Dedifferentiated amniotic fluid mesenchymal stem cell (primary cell): ENCODE results near the gene PLEKHG5.

ENCODE experiments used
- DNase-seq: peaks from one replicate; pipeline ENCODE4 v3.0.0-alpha.2; 2016; ENCODE audit errors: extremely low spot score

The PLEKHG5 gene

DNA sequence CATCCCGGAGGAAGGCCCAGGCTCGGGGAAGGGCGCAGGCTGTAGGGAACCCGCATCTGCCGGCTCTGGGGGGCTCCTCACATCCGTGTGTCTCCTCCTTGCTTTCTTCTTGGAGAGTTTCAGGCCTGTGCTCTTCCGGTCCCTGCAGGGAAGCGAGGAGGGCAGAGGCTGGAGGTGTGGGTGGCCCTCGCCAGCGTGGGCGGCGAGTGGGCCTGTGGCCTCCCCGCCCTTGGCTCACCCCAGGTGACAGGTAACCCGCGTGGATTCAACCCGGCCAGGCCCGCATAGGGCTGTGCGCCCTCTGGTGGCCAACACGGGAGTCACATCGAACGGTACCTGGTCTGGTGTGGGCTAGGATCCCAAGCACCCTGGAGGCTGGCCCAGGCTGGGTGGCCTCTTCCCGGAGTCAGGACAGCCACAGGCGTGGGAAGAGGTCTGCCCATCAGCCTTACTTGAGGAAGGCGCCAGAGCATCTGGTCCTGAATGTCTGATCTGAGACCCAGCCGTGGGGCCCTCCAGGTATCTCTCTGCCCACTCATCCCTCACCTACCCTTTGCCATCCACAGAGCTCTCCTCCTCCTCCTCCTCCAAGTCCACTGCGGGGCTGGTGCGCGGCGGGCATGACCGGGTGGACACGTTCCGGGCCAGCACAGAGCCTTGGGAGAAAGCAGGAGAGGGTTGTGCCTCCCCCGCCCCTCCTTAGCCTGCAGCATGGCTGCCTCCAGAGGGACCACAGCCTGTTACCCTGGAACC lies 15.9 kb downstream of the PLEKHG5 start:
- no peak for DNase-seq

DNA sequence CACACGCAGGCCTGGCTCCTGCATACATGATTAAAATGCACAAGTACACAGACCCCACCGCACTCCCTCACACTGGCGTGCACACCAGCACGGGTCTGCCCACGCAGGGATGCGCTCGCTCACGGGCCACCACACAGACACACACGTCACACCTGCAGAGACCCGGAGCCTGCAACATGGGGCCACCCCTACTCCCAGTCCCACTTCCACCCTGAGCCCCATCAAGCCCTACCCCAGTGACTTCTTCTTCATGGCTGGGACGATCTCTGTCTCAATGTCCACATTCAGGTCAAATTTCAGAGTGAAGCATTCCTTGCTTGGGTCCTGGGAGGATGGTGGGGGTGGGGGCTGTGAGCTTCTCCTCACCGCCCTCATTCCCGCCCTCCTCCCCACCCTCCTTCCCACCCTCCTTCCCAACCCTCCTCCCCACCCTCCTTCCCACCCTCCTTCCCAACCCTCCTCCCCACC lies 16.6 kb downstream of the PLEKHG5 start:
- DNase-seq, result no peak

DNA sequence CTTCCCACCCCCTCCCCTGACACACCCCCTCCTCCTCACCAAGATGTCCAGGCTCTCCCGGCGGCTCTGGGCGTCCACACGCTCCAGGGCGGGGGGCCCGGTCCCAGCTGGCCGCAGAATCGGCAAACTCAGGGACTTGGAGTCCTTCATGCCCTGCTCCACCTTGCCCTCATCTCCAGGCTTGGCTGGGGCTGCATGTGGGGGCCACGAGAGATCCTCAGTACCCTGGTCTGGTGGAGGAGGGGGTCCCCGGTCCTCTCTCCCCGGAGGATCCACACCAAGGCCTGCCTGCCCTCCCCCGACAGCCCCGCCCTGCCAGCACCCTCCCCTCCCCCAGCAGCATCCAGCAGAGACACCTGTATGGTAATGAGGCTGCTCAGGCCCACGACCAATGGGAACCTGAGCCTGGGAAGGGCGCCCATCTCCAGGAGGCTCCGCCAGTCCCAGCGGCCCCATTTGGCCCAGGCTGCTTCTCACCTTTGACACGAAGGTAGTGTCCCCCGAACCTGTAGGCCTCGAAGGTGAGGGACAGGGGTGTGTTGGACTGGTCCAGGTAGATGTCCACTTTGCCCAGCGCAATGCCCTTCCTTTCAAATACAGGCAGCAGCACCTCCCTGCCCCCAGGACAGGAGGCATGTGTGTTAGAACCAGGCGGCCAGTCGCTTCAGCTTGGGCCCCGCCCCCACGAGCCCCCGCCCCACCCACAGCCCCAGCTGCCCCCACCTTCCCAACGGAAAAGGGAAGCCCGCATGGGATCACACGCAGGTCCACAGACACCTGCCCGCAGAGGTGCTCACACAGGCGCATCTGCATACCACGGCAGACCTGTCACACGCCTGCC lies 17.3 kb downstream of the PLEKHG5 start:
- no peak for DNase-seq

DNA sequence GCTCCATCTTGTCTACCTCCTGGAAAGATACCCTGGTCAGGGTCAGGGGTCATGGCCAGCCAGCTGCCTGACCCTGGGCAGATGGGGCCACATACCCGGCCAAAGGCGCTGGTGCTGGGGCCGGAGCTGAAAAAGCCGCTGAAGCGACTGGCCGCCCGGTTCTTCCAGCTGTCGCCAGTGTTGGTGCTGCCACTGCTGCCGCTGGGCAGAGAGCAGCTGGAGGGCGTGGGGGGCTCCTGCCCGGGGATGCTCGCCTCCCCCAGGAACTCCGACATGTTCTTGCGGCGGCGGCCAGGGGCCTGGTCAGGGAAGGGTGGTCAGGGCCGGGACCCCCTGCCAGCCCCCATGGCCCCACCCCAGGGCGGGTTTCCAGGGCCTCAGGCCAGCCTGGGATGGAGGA lies 18.3 kb downstream of the PLEKHG5 start:
- DNase-seq, result no peak

DNA sequence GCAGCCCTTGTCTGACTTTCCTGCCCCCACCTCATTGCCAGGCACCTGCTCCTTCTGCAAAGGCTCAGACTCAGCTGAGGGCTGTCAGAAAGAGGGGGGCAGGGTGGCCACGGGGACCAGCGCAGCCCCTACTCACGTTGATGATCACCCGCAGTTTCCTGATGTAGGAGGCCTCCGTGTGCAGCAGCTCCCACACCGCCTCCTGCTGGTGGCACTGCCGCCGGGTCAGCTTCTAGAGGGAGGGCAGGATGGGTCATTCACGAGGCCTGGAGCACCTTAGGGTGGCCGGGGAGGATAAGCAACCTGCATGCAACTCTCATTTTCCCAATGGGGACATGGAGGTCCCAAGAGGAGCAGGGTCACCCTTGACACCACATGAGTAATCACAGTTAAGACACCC lies 19.1 kb downstream of the PLEKHG5 start:
- no peak for DNase-seq

DNA sequence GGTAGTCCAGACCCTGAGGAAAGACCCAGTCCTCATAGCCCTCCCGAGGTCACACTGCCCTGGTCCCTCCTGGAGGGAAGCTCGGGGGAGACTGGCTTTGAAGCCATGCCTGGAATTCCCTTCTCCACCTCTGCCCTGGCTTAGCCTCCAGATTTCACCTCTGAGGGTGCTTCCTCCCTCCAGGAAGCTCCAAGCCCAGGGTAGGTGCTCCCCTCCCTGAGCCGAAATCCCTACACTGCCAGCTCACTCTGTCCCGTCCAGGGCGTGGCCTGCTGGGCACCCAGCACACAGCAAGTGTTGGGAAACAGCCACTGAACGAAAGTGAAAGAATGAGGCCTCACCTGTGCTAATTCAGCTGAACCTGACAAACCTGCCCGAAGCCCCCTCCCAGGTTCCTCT lies 19.5 kb downstream of the PLEKHG5 start:
- DNase-seq, result no peak

DNA sequence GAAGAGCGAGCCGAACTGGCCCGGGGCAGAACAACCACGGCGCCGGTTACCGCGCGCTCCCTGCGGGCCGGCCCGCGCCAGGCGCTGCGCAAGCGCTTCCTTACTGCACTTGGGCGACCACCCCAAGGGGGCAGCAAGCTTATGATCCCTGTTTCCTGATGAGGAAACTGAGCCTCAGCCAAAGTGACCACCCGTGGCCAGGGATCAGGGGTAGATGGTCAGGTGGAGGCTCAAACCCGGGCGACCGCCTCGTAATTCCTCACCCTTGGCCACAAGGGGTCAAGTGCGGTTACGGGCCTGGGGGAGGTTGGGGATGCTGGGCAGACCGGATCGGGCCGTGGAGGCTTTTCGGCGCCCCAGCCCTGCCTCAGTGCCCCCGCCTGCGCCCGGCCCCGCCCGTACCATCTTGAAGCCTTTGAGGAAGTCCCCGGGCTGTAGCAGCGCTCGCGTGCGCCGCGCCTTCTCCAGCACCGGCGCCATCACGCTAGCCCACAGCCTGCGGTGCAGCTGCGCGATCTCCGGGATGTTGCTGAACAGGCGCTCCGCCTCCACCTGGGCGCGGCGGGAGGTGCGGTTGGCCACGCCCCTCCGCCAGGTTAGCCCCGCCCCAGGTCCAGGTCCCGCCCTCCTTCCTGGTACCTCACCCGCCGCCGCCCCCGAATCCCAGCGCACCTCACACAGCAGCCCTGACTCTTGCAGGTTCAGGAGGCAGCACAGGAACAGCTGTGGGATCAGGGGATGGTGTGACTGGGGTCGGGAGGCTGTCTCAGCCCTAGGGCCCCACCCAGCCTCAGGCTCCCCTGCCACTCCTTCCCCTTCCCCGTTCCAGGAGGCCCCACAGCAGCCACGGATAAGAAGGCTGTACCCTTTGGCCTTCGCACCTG lies 20.1 kb downstream of the PLEKHG5 start:
- no peak for DNase-seq

DNA sequence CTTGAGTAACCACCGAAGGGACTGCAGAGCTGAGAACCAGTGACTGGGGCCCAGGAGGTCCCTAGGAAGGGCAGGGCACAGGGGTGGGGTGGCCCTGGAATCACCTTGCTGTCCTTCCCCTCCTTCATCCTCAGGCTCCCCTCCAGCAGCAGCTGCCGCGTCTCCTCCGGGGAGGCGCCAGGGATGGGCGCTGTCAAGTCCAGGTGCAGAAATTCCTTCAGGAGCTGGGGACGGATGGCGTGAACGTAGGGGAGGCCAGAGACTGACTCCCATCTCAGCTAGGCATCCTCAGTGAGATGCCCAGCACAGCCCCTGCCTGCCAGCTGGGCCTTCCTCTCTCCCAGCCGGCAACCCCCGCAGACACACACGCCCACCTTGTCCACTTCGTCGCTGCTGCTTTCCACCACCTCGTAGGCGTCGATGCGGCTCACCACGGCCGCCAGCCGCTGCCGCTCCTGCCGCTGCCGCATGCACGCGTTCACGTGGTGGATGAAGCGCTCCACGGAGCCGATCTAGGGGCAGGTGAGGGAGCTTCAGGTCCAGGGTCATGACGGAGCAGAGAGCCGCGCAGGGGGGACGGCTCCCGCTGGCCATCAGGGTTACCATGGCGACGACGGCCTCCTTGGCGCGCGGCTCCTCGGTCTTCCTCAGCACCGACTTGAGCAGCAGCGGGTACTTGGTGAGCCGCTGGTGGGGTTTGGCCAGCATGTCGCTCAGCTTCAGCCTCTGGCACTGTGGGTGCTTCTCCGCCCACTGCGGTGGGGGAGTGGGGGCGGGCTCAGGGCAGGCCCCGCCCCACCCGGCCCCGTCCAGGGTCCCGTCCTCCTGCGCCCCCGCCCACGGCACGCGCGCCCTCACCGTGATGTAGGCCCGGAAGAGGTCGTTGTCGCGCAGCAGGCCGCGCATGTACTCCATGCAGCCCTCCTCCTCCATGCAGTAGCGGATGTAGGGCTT lies 21.1 kb downstream of the PLEKHG5 start:
- DNase-seq, result no peak

DNA sequence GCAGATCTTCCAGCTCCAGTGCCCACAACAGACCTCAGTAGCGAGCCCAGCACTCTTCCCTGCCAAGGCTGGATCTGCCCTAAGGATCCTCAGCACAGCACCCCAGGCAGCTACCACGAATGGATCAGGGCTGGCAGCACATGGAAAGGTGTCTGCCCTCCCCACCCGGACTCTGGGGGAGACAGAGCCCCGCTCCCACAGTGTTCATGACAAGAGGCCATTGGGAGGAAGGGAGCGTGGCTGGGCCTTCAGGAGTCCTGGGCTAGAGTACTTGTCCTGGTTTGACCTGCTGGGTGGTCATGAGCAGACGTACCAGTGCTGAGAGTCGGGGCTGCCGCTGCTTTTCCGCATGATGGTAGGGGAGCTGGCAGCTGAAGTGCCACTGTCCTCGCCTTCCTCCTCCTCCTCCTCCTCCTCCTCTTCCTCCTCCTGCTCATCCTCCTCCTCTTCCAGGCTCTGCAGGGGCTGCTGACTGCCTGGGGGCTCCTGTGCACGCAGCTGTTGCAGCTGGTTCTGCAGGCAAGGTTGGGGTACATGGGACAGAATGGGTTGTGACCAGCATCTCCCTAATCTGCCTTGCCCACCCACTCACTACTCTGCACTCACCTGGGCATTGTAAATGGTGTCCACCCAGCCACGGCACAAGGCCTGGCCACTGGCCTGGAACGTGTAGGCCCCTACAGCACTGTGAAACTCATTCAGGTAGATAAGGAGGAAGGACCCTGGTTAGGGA lies 22.6 kb downstream of the PLEKHG5 start:
- no peak for DNase-seq

DNA sequence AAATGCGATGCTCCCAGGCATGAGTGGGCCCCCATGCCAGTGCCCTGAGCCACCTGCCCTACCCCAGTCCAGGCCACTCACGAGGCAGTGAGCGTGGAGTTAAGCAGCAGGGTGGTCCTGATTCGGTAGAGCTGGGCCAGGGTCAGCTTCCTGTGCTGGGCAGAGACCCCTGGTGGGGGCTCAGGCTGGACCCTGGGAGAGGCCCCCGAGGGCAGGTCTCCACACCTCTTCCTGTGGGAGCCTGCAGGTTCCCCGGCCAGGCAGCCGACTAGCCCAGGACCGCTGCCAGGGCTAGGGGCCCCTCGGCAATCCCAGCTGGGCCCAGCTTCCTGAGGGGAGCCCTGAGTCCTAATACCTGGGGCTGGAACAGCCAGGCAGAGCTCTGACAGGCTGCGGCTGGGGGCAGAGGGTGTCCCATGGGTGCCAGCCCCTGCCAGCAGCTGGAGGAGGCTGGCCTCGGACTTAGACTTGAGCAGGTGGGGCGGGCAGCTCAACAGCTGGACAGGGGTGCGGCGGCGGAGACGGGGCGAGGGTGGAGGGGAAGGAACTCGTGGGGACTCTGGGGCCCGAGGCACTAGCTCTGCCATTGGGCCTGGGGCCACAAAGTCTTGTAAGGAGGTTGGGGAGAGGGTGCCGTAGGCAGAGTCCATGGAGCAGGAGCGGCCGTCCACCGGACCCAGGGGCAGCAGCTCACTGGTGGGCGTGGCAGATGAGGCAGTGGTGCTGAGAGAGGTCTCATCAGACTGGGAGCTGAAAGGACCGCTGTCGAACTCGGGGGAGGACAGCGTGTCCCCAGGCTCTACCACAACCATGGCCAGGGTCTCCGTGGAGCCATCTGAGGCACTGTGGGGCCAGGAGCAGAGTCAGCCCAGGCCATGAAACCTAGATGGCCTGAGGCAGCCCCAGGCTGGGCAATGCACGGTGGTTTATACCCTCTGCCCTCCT lies 23.5 kb downstream of the PLEKHG5 start:
- no peak for DNase-seq

DNA sequence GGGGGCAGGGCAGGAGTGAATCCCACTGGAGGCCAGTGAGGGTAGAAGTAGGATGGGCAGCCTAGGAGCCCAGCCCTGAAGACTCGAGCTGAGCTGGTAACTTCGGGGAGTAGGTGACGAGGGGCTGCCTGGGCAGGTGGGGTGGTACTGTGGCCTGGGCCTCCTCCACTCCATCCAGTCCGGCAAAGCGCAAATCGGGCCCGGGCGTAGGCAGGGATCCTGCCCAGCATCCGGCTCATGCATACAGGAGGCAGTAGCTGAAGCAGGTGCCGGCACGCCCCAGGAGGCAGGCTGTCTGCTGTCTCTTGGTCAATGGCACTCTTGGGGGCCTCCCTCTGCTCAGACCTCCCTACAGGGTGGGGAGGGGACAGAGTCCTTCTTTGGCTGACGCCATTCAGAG lies 24.2 kb downstream of the PLEKHG5 start:
- DNase-seq, result no peak

DNA sequence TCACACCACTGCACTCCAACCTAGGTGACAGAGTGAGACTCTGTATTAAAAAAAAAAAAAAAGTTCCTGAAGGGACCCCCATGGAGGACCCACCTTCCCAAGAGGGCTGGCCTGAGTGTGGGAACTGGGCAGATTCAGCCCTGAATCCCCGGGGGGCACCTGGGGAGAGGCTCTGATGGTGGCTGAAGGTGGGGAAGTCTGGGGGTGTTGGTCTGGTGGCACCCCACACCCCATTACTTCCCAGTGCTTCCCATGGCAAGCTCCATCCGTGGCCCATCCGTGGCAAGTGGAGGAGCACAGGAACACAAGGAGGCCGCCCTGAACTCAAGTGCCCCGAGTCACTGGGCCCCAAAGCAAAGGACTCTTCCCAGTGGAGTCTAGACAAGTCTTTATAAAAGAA lies 24.7 kb downstream of the PLEKHG5 start:
- no peak for DNase-seq

DNA sequence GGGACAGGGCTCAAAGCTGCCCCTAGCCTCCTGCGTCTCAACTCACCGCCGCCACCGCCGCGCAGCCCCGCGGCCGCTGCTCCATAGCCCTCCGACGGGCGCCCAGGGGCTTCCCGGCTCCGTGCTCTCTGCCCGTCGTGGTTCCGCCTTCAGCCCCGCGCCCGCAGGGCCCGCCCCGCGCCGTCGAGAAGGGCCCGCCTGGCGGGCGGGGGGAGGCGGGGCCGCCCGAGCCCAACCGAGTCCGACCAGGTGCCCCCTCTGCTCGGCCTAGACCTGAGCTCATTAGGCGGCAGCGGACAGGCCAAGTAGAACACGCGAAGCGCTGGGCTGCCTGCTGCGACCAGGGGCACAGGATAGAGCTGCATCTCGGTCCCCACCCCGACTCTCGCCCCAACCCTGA lies 25.4 kb downstream of the PLEKHG5 start, which contains the start of gene TNFRSF25:
Gene TNFRSF25, minus strand, starts transcription at position 151 of the 400 bp plus-strand sequence. Its CDS starts 66 bp downstream, at position 85.
- DNase-seq, result no peak

DNA sequence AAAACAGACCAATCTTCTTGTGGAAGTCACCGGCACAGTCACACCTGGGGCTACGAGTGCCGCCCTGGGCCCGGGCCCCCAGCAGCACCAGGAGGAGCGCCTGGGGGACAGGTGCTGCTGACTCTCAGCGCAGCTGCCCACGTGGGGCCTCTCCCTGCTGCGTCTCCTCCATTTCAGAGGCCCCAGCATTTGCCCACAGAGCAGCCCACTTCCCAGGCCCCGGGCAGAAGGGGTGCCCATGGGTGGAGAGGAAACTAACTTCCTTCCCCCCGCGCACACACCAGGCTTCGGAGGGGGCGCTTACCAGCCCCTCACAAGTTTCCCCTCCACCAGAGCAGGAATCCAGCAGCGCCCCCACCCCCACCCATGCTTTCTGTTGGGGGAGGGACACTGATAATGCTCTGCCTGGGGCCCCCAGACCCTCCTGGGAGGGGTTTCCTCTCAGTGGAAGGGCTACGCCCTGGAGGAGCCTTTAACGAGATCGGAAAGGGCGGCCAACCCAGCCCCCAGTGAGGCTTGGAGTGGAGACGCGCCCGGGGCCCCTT lies 25.9 kb downstream of the PLEKHG5 start:
- DNase-seq, result no peak

DNA sequence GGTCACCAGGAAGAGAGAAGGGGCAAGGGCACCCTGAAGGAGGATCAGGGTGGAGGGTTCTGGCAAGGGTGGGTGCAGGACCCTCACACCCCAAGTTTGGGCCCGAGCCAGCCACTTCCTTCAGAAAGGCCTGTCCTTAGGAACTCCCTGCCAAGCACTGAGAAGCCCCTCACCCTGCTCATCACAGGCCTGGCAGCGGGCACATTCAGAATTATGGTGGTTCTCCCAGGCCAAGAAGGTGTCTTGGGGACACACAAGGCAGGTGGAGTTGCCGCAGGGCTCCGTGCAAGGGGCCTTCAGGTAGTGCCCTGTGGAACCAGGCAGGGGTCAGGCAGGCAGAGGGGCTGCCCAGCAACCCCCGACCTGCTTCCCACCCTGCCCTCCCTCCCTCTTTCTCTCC lies 26.6 kb downstream of the PLEKHG5 start:
- DNase-seq, result no peak

DNA sequence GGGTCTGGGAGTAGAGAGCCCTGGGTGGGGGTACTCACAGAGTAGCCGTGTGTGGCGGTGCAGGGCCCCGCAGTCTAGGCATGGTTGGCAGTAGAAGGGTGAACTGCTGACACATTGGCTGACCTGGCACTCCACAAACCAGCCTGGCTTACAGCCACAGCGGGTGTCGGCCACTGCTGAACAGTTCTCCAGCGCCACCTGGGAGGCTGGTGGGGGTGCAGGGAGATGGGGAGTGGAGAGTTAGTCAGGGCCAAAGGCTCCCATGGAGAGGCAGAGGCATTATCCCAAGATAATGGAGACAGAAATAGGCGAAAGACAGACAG lies 27.0 kb downstream of the PLEKHG5 start:
- DNase-seq, result no peak

DNA sequence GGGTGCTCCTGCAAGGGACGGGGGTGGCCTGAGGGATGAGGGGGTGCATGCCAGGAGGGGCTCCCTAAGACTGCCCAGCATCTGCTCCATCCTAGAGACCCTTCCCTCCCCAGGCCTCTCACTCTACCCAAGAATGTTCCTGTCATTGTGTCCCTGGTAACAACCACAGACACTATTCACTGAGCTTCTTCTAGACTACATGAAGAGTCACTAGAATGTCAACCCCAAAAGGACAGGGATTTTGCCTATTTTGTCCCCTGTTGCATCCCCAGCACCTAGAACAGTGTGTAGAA lies 28.4 kb downstream of the PLEKHG5 start:
- no peak for DNase-seq

DNA sequence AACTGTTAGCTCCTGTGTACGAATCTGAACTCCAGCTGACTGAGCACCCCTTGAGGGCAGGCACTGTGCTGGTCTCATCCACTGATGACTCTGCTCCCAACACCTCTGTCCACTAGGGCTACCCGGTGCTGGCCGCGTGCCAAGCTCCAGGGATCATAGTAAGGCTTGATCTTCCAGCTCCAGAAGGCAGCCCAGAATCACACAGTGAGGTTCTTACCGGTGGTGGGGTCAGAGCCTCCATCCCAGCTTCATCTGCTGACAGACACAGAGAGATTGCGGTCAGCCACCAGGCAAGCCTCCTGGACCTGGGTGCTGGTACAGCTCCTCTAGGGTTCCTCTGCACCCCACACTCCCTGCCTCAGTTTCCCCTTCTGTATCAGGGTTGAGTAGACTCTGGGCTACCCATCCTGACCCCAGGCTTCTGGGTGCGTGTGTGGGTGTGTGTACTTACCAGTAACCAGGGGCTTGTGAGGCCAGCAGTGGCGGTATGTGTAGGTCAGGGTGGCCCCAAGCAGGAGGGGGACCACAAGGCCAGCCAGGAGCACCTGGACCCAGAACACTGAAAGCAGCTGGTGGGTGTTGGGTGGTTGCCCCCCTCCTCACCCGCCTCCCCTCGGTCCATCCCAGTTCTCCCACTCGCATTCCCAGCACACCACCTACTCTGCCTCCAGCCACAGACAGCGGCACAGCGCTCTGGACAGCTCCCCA lies 28.9 kb downstream of the PLEKHG5 start:
- no peak for DNase-seq
